Keratinocyte (primary cell): Measurements from ENCODE around the gene UBA52. TPM values are rescaled to one million over a fixed set of nuclear protein-coding genes. Genes with fewer than 3 reads are reported as not detected.

Source experiments
- DNase-seq: peaks from one replicate; pipeline ENCODE4 v3.0.0-alpha.2; 2011; ENCODE audit warnings: low read depth, missing footprints, low spot score
- FAIRE-seq: peaks from 2 replicates; lab custom pipeline; 2011; peaks lifted over from hg19 to GRCh38; lab: Jason Lieb, UNC
- H2AFZ ChIP-seq: 2 replicates; pipeline ENCODE4 v1.6.0; 2012; ENCODE audit warnings: low read length, control low read depth, inconsistent platforms; ENCODE audit not compliant: control insufficient read depth
- H3K27ac ChIP-seq: 2 replicates; pipeline ENCODE4 v1.5.1; 2011; ENCODE audit warnings: low read length; ENCODE audit not compliant: control insufficient read depth, insufficient read depth
- H3K27me3 ChIP-seq: 3 replicates; pipeline ENCODE4 v1.6.0; 2011; ENCODE audit warnings: low read length; ENCODE audit not compliant: control insufficient read depth, insufficient read depth; ENCODE audit errors: extremely low read depth
- H3K36me3 ChIP-seq, 2 experiments: 2 replicates in 1 of 2; 3 replicates in 1 of 2; pipeline ENCODE4 v1.5.1; 2011; ENCODE audit warnings: low read length in 2 of 2, mild to moderate bottlenecking in 1 of 2; ENCODE audit not compliant: control insufficient read depth in 2 of 2, insufficient read depth in 2 of 2; ENCODE audit errors: extremely low read depth in 1 of 2
- H3K4me1 ChIP-seq: 3 replicates; pipeline ENCODE4 v1.5.1; 2011; ENCODE audit warnings: low read length; ENCODE audit not compliant: control insufficient read depth, insufficient read depth; ENCODE audit errors: extremely low read depth
- H3K4me2 ChIP-seq: 3 replicates; pipeline ENCODE4 v1.6.0; 2011; ENCODE audit warnings: low read depth, low read length; ENCODE audit not compliant: control insufficient read depth, insufficient read depth; ENCODE audit errors: extremely low read depth
- H3K4me3 ChIP-seq, 3 experiments: fragments of 200-600 bp in 1 of 3; sonication (generic) in 1 of 3; 2 replicates in 2 of 3; 3 replicates in 1 of 3; pipeline ENCODE4 v1.5.1; 2011 to 2016; ENCODE audit warnings: low read length in 3 of 3, mild to moderate bottlenecking in 3 of 3, control low read depth in 2 of 3, inconsistent platforms in 1 of 3, low read depth in 1 of 3, mixed read lengths in 1 of 3, mixed run types in 1 of 3, moderate library complexity in 1 of 3; ENCODE audit not compliant: control insufficient read depth in 2 of 3, insufficient read depth in 2 of 3; ENCODE audit errors: extremely low read depth in 1 of 3
- H3K79me2 ChIP-seq: 2 replicates; pipeline ENCODE4 v1.6.0; 2012; ENCODE audit warnings: low read length; ENCODE audit not compliant: control insufficient read depth, insufficient read depth
- H3K9ac ChIP-seq: 3 replicates; pipeline ENCODE4 v1.6.0; 2011; ENCODE audit warnings: low read length; ENCODE audit not compliant: control insufficient read depth, insufficient read depth; ENCODE audit errors: extremely low read depth
- H3K9me1 ChIP-seq: 3 replicates; pipeline ENCODE4 v1.6.0; 2011; ENCODE audit warnings: low read length; ENCODE audit not compliant: control insufficient read depth, insufficient read depth; ENCODE audit errors: extremely low read depth
- H3K9me3 ChIP-seq: 2 replicates; pipeline ENCODE4 v1.5.1; 2012; ENCODE audit warnings: low read depth, low read length; ENCODE audit not compliant: control insufficient read depth
- H4K20me1 ChIP-seq: 3 replicates; pipeline ENCODE4 v1.6.0; 2011; ENCODE audit warnings: low read length; ENCODE audit not compliant: control insufficient read depth, insufficient read depth; ENCODE audit errors: extremely low read depth
- EZH2 ChIP-seq: IDR thresholded peaks from one replicate; pipeline ENCODE4 v1.6.1; 2012; ENCODE audit warnings: inconsistent platforms, mild to moderate bottlenecking, low read length, moderate library complexity
- dilution Hi-C: fragments of 300-500 bp; cut with MboI; formaldehyde crosslinking; loops from one replicate; pipeline ENCODE4 v1.7.0; 2020; ENCODE audit warnings: low sequenced_read_pairs; ENCODE audit not compliant: extremely low pct_ligation_motif_present
- polyA plus RNA-seq, 5 experiments: library from polyadenylated mRNA; depleted of rRNA in 3 of 5; stranded (reverse) in 3 of 5; stranded (forward) in 1 of 5; unstranded in 1 of 5; fragments of >200 nt; gene quantifications; 1 replicate in 1 of 5; 2 replicates in 3 of 5; 3 replicates in 1 of 5; pipeline versions ENCODE4 v1.2.1 to v1.2.3, GENCODE V29; 2011 to 2012; ENCODE audit warnings: missing spikeins in 2 of 5, low read depth in 1 of 5, low replicate concordance in 1 of 5
- TF ChIP-seq, protein P1 (sequence below), 3 experiments: IDR thresholded peaks in 1 of 3; conservative IDR thresholded peaks in 1 of 3; optimal IDR thresholded peaks in 1 of 3; 2 replicates in 2 of 3; 3 replicates in 1 of 3; pipeline versions ENCODE3 to v1.5.1; 2011; ENCODE audit warnings: low read length in 3 of 3, mild to moderate bottlenecking in 3 of 3, moderate library complexity in 2 of 3, control low read depth in 1 of 3, inconsistent platforms in 1 of 3; ENCODE audit not compliant: insufficient read depth in 2 of 3; ENCODE audit errors: extremely low read depth in 1 of 3

Gene UBA52
- polyA plus RNA-seq, 1 donor (not counting 4 experiments of a cell fraction or from before 2014, with no cell fraction given) = 1,376 TPM

DNA sequence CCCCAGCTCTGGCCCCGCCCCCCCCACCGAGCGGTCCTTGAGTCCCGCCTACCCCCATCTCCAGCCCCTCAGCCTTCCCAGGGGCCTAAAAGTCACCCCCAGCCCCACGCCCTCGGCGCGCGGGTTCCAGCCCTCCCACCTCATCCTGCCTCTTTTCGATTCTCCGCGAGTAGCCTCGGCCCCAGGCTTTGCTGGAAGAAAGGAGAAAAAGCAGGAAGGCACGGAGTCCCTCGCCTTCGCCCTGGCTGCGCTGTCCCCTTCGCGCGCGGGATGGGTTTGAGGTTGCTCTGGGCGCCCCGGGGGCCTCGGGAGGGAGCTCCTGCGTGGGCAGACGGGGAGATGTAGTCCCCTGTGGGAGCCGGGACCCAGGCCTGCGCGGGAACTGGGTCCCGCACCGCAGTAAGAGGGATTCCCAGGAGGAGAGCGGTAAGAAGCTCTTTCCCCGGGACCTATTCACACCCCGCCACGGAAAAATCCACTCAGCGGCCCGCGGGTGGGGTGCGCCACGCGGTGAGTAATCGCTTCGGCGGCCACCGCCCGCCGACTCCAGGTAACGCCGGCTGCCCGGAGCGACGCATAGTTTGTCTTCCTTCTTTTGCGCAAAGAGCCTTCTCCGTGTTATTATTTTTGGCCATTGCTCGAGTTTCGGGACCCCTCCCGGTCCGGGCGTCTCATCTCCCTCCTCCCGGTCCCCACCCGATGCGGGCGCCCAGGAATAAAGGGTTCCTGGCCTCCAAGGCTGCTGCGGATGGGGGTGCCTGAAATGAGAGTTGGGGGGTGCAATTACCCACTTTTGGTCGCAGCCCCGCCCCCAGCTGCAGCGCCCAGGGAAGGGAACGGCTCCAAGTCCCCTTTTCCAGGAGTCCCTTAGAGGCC is 35.8 kb downstream of the UBA52 start:
- FAIRE-seq = no peak
- no peaks in the 10 kb centered on the region for H4K20me1 ChIP-seq
- H3K4me3 ChIP-seq = peak overlapping the region; percentile 22 to 54 (median 51)
- no peaks in the 10 kb centered on the region for H3K9me1 ChIP-seq
- H3K27ac ChIP-seq = no peak overlapping the region
- H3K4me2 ChIP-seq = peak overlapping the region; percentile 77
- H3K36me3 ChIP-seq = no peaks in the 10 kb centered on the region
- no peak overlapping the region for H3K9ac ChIP-seq
- no peaks in the 10 kb centered on the region for H3K79me2 ChIP-seq
- H3K27me3 ChIP-seq = peaks cover 70% of the 10 kb centered on the region
- peak; percentile 94 for TF ChIP-seq EZH2
- TF ChIP-seq, protein P1, sequence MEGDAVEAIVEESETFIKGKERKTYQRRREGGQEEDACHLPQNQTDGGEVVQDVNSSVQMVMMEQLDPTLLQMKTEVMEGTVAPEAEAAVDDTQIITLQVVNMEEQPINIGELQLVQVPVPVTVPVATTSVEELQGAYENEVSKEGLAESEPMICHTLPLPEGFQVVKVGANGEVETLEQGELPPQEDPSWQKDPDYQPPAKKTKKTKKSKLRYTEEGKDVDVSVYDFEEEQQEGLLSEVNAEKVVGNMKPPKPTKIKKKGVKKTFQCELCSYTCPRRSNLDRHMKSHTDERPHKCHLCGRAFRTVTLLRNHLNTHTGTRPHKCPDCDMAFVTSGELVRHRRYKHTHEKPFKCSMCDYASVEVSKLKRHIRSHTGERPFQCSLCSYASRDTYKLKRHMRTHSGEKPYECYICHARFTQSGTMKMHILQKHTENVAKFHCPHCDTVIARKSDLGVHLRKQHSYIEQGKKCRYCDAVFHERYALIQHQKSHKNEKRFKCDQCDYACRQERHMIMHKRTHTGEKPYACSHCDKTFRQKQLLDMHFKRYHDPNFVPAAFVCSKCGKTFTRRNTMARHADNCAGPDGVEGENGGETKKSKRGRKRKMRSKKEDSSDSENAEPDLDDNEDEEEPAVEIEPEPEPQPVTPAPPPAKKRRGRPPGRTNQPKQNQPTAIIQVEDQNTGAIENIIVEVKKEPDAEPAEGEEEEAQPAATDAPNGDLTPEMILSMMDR (optimal IDR thresholded peaks at IDR 0.05 in 1 of 3, IDR thresholded peaks at IDR 0.05 in 1 of 3, conservative IDR thresholded peaks at IDR 0.05 in 1 of 3; ENCODE audit: extremely low read depth in 1 of 3, insufficient read depth in 2 of 3, low read length in 3 of 3) = no peak
- peaks cover 8% of the 10 kb centered on the region for H3K4me1 ChIP-seq
- no peaks in the 10 kb centered on the region for H3K9me3 ChIP-seq
- dilution Hi-C loops = no loop called here
- H2AFZ ChIP-seq = no peak overlapping the region
- DNase-seq = no peak

DNA sequence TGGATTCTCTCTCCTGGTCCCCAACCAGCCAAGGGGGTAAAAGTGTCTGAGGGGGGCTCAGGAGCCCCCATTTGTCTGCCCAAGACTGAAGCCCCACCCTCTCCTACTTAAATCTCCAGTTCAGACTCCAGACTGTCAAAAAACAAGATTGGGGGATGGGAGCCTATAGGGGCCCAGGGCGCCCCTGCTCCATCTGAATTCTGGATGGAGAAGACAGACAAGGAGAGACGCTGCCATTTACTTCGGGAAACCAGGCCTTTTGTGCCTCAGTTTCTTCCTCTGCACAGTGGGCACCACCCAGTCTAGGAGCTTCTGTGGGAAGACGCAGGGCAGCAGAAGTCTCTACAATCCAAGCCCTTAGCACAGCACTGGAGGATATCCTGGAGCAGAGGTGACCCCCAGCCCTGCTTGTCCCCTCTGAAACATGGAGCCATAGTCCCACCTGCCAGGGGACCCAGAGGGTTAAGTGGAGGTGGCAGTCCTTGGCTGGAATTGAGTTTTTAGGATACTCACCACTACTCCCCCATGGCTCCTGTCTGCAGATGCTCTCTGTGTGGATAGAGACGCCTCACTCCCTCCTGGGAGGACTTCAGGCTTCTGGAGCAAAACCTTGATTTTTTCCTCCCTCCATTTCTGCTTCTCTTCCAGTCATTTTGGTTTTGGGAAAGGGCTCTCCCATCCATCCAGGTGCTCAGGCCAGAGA is 36.6 kb downstream of the UBA52 start:
- TF ChIP-seq, protein P1 (optimal IDR thresholded peaks at IDR 0.05 in 1 of 3, IDR thresholded peaks at IDR 0.05 in 1 of 3, conservative IDR thresholded peaks at IDR 0.05 in 1 of 3; ENCODE audit: extremely low read depth in 1 of 3, insufficient read depth in 2 of 3, low read length in 3 of 3) = no peak
- no peak for TF ChIP-seq EZH2
- FAIRE-seq (no peak), DNase-seq (no peak)
- no peak overlapping the region for H3K27ac ChIP-seq
- H3K9me3 ChIP-seq = no peaks in the 10 kb centered on the region
- peaks cover 78% of the 10 kb centered on the region for H3K27me3 ChIP-seq
- H3K4me3 ChIP-seq = no peak overlapping the region
- no peak overlapping the region for H3K9ac ChIP-seq
- peak overlapping the region; percentile 77 for H3K4me2 ChIP-seq
- H3K9me1 ChIP-seq = no peaks in the 10 kb centered on the region
- H2AFZ ChIP-seq = no peak overlapping the region
- peaks cover 8% of the 10 kb centered on the region for H3K4me1 ChIP-seq
- no peaks in the 10 kb centered on the region for H3K36me3 ChIP-seq
- H4K20me1 ChIP-seq = no peaks in the 10 kb centered on the region
- dilution Hi-C loops = no loop called here
- H3K79me2 ChIP-seq = no peaks in the 10 kb centered on the region
